Esophagus muscularis mucosa (tissue), 4 donors: Measurements from ENCODE around the gene PNLDC1. TPM values are rescaled to one million over a fixed set of nuclear protein-coding genes. Genes with fewer than 3 reads are reported as not detected.
"Not testable (repeated sequence)": the region's sequence is repeated elsewhere in the genome, so short reads cannot be mapped to it uniquely, and the experiment has no call there.

Experiments used
- DNase-seq: peaks from one replicate; pipeline ENCODE4 v3.0.0-alpha.2; 2017; ENCODE audit errors: extremely low spot score
- H3K27ac ChIP-seq, 4 donors: fragments of 200-600 bp; sonication (generic); replicated peaks in 1 of 4; 1 replicate in 3 of 4; 2 replicates in 1 of 4; pipeline ENCODE4 v1.5.1; 2016 to 2019; ENCODE audit warnings: mild to moderate bottlenecking in 1 of 4
- H3K27me3 ChIP-seq, 4 donors: fragments of 200-600 bp; sonication (generic); one replicate each; pipeline versions ENCODE4 v1.5.1 to v1.6.0; 2016 to 2019
- H3K36me3 ChIP-seq, 4 donors: fragments of 200-600 bp; sonication (generic); one replicate each; pipeline ENCODE4 v1.5.1; 2016 to 2019
- H3K4me1 ChIP-seq, 4 donors: fragments of 200-600 bp; sonication (generic); one replicate each; pipeline ENCODE4 v1.5.1; 2016 to 2019
- H3K4me3 ChIP-seq, 4 donors: fragments of 200-600 bp; sonication (generic); 1 replicate in 2 of 4; 2 replicates in 2 of 4; pipeline ENCODE4 v1.5.1; 2016 to 2019; ENCODE audit warnings: mild to moderate bottlenecking in 4 of 4, moderate library complexity in 1 of 4
- H3K9me3 ChIP-seq, 4 donors: fragments of 200-600 bp; sonication (generic); 1 replicate in 3 of 4; 2 replicates in 1 of 4; pipeline ENCODE4 v1.5.1; 2016 to 2019
- CTCF ChIP-seq, 3 experiments: fragments of 200-600 bp in 2 of 3; fragments of 450-650 bp in 1 of 3; sonication (generic) in 2 of 3; IDR thresholded peaks; one replicate each; pipeline ENCODE4 v1.5.1; 2017 to 2019; ENCODE audit warnings: antibody characterized with exemption in 3 of 3, mild to moderate bottlenecking in 2 of 3, moderate library complexity in 1 of 3
- EP300 ChIP-seq: sonication (generic); formaldehyde crosslinking; IDR thresholded peaks from one replicate; pipeline ENCODE4 v1.6.1; 2017; ENCODE audit warnings: antibody characterized with exemption
- POLR2A ChIP-seq: fragments of 450-650 bp; IDR thresholded peaks from one replicate; pipeline ENCODE4 v1.6.1; 2017; ENCODE audit warnings: antibody characterized with exemption, moderate library complexity, mild to moderate bottlenecking, low read depth
- POLR2AphosphoS5 ChIP-seq, 2 donors: sonication (generic); formaldehyde crosslinking; IDR thresholded peaks; one replicate each; pipeline ENCODE4 v1.6.1; 2017; ENCODE audit warnings: antibody characterized with exemption in 2 of 2
- WGBS: methylation state at CpG from one replicate; pipeline ENCODE4 v1.1.5; 2018; 5-methylcytosine and 5-hydroxymethylcytosine counted together
- intact Hi-C: fragments of 100-400 bp; cut with DNase I; formaldehyde crosslinking; loops from one replicate; pipeline ENCODE4 v1.15.1; 2023
- total RNA-seq, 4 donors: library from RNA; depleted of rRNA; stranded (reverse); fragments of >200 nt; gene quantifications; one replicate each; pipeline versions ENCODE4 v1.1.0 to v1.2.1, GENCODE V29; 2016

PNLDC1 gene
- total RNA-seq, 4 donors from 2014 or later, result 0.23 TPM; not detected in 3

GRCh38 chr6:159808647-159809046 lies 8.6 kb downstream of the PNLDC1 start:
- Histone ChIP-seq H3K4me3 (no peak overlapping the region), H3K36me3 (peaks cover 0 to 2% (median 0%) of the 10 kb centered on the region in 4 donors), H3K9me3 (no peaks in the 10 kb centered on the region), H3K4me1 (no peaks in the 10 kb centered on the region), H3K27ac (no peak overlapping the region), H3K27me3 (no peaks in the 10 kb centered on the region)
- intact Hi-C loops, result no loop called here
- DNase-seq, result no peak
- WGBS, result 82% methylated on average over 6 of the region's 6 CpGs
- TF ChIP-seq CTCF (IDR thresholded peaks at IDR 0.05) (no peak), POLR2A (no peak), POLR2AphosphoS5 (IDR thresholded peaks at IDR 0.05) (no peak)

- DNase-seq, result no peak
- no peaks in the 10 kb centered on the region for H3K27me3 ChIP-seq
- 91% methylated on average over 4 of the region's 4 CpGs for WGBS
- H3K27ac ChIP-seq, result no peak overlapping the region
- H3K4me1 ChIP-seq, result no peaks in the 10 kb centered on the region
- H3K36me3 ChIP-seq, result peaks cover 0 to 7% (median 0%) of the 10 kb centered on the region in 4 donors
- intact Hi-C loops, result no loop called here
- H3K4me3 ChIP-seq, result no peak overlapping the region
- no peaks in the 10 kb centered on the region for H3K9me3 ChIP-seq
- TF ChIP-seq CTCF (IDR thresholded peaks at IDR 0.05), result no peak
- no peak for TF ChIP-seq POLR2AphosphoS5 (IDR thresholded peaks at IDR 0.05)
- no peak for TF ChIP-seq POLR2A
- no peak for TF ChIP-seq EP300
Observed at GRCh38 chr6:159809149-159809548, 9.1 kb downstream of the PNLDC1 start.

GRCh38 chr6:159813781-159814180 lies 13.7 kb downstream of the PNLDC1 start:
- peaks cover 0 to 13% (median 0%) of the 10 kb centered on the region in 4 donors for H3K36me3 ChIP-seq
- no peaks in the 10 kb centered on the region for H3K4me1 ChIP-seq
- no peaks in the 10 kb centered on the region for H3K27me3 ChIP-seq
- DNase-seq, result no peak
- no peak overlapping the region for H3K4me3 ChIP-seq
- intact Hi-C loops, result no loop called here
- 84% methylated on average over 9 of the region's 9 CpGs for WGBS
- no peaks in the 10 kb centered on the region for H3K9me3 ChIP-seq
- TF ChIP-seq POLR2A (no peak), EP300 (no peak), POLR2AphosphoS5 (IDR thresholded peaks at IDR 0.05) (no peak), CTCF (IDR thresholded peaks at IDR 0.05) (no peak)
- no peak overlapping the region for H3K27ac ChIP-seq

GRCh38 chr6:159815410-159815809 lies 15.3 kb downstream of the PNLDC1 start:
- H3K27me3 ChIP-seq, result no peaks in the 10 kb centered on the region
- H3K4me3 ChIP-seq, result no peak overlapping the region
- intact Hi-C loops, result no loop called here
- H3K27ac ChIP-seq, result no peak overlapping the region
- H3K9me3 ChIP-seq, result no peaks in the 10 kb centered on the region
- H3K4me1 ChIP-seq, result no peaks in the 10 kb centered on the region
- TF ChIP-seq EP300 (no peak), POLR2A (no peak), CTCF (IDR thresholded peaks at IDR 0.05) (no peak), POLR2AphosphoS5 (IDR thresholded peaks at IDR 0.05) (no peak)
- WGBS, result 85% methylated on average over 6 of the region's 6 CpGs
- DNase-seq, result no peak
- peaks cover 0 to 13% (median 0%) of the 10 kb centered on the region in 4 donors for H3K36me3 ChIP-seq

GRCh38 chr6:159816775-159817174 lies 16.7 kb downstream of the PNLDC1 start:
- H3K27me3 ChIP-seq, DNase-seq, H3K9me3 ChIP-seq, H3K4me1 ChIP-seq, H3K27ac ChIP-seq, H3K4me3 ChIP-seq, intact Hi-C loops: not testable (repeated sequence)
- H3K36me3 ChIP-seq, result peaks cover 0 to 13% (median 0%) of the 10 kb centered on the region in 4 donors
- 94% methylated on average over 3 of the region's 3 CpGs for WGBS
